ENCODE results near the gene MKX.

Gene MKX

DNA sequence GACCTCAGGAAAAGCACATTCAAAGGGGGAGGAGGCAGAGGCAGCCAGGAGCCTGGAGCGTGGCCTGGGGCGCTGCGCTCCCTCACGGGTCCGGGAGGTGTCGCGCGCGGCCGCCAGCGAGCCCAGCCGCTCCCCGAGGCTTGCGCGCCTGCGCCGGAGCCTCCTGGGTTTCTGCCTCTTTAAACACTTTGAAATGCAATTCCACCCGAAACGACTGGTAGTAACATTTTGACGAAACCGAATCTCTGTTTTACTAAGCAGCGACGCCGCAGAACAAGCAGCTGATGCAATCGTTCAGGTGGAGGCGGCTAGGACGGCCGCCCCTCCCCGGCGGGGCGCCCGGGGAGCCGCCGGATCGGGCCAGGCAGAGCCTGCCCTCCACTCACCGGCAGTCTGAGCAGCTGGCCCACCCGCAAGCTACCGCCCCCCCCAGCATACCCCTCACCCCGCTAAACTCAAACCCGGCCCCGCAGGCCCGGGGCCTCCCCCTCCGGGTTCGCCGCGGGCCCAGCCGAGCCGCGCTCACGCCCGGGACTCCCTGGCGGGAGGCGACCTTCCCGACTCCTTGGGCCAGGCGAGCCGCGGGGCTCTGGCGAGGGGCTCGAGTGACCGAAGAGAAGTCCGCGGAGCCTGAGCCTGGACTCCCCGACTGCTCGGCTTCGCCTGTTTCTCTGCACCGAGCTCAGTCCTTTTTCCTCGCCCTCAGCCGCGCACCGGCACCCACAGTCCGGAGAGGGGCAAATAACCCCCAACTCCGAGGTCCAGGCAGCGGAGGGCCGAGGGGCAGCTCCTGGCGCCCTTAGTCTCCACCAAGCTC, 3.2 kb downstream of the MKX start:
- TF ChIP-seq, protein P1, sequence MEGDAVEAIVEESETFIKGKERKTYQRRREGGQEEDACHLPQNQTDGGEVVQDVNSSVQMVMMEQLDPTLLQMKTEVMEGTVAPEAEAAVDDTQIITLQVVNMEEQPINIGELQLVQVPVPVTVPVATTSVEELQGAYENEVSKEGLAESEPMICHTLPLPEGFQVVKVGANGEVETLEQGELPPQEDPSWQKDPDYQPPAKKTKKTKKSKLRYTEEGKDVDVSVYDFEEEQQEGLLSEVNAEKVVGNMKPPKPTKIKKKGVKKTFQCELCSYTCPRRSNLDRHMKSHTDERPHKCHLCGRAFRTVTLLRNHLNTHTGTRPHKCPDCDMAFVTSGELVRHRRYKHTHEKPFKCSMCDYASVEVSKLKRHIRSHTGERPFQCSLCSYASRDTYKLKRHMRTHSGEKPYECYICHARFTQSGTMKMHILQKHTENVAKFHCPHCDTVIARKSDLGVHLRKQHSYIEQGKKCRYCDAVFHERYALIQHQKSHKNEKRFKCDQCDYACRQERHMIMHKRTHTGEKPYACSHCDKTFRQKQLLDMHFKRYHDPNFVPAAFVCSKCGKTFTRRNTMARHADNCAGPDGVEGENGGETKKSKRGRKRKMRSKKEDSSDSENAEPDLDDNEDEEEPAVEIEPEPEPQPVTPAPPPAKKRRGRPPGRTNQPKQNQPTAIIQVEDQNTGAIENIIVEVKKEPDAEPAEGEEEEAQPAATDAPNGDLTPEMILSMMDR (conservative IDR thresholded peaks at IDR 0.05; ENCODE audit: low read length) = peak; percentile 57
- peak overlapping the region; percentile 80 for H3K4me3 ChIP-seq (ENCODE audit: low read length)
- peak; percentile 96 for DNase-seq (ENCODE audit: low read depth)

DNA sequence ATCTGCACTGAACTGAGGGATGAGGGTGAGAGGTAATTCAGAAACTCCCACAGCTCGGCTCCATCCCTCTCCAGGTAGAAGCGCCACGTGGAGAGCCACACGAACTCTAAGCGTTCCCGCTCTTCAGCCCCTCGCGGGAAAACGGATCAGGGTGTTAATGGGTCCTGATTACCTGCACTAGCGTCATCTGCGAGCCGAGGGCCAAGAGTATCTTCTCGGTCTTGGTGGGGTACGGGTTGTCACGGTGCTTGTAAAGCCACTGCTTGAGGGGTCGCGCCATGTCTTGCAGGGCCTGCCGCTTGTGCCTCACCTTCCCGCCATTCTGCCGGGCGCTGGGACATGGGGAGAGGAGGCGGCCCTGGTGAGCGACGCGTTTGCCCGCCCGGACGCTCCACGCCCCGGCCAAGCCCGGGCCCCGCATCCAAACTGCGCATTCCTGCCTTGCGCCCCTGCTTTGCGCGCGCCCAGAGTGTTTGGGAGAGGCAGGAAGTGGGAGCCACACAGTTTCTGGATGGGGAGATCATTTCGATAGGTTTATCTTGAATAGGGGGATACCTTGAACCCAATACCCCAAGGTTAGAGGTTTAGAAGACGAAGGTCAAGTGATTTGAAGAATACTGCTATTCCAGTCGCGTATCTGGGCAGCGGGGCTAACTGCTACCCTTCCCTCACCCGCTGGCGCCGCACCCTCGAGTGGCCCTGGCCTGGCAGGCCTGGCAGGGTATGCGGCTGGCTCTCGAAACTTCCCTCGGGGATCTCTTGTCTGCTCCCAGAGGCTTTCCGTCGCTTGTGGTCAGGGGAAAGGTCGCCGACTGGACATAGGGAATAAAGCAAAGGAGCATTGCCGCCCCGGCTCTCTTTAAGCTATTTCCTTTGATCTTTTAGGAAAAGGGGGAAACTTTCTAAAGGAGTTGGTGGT, 4.2 kb downstream of the MKX start:
- peak overlapping the region; percentile 55 for H3K4me3 ChIP-seq (ENCODE audit: low read length)
- DNase-seq (ENCODE audit: low read depth) = no peak
- TF ChIP-seq, protein P1 (conservative IDR thresholded peaks at IDR 0.05; ENCODE audit: low read length) = no peak

DNA sequence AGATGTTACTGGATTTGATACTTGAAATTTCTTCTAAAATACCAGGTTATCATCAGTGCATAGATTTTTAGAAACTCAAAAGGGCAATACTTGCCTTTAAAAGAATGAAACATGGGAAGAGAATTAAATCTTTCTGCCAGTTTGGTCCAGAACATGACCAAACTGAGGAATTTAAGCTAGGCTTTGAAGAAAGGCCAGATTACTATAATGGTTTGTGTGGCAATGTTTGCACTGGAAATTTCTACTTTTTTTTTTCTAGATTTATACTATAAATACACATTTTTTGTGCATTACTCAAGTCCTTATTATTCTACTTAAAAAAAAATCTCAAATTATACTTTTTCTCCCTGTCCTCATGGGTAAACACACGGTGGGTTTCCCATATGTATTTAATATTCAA, 9.2 kb downstream of the MKX start:
- TF ChIP-seq, protein P1 (conservative IDR thresholded peaks at IDR 0.05; ENCODE audit: low read length) = no peak
- DNase-seq (ENCODE audit: low read depth) = peak; percentile 83
- no peak overlapping the region for H3K4me3 ChIP-seq (ENCODE audit: low read length)

DNA sequence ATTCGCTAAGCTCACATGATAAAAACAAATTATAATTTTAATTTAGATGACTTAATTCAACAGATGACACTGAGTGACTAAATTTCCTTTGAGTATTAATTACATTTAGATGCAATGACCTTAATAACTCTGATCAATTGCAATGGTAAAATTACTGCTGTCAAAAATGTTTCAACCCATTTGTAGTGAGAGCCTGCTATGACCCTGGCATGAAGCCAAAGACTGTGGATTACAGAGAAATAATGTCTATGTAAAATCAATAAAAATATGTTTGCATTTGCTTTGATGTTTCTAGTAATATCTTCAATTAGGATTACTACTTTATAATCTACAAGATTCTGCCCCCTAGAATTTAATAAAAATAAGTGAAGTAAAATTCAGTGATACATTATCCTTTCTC, 15.6 kb downstream of the MKX start:
- TF ChIP-seq, protein P1 (conservative IDR thresholded peaks at IDR 0.05; ENCODE audit: low read length) = no peak
- DNase-seq (ENCODE audit: low read depth) = no peak

DNA sequence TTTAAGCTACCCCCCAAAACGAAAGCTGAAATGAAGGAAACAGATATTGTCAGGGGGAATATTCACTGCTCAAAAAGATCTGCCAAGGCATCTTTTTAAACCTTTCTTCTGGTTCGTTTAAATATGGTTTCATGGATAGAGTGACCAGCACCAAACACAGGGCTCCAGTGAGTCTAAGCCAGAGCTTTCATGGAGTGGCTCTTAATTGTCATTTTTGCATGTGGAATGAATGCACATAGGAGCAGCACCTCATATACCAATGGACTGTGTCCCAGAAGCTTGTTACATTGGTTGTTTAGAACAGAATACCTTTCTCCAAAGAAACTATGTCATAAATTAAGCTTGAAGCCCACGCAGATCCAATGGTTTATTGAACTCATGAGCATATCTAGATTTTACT, 17.3 kb downstream of the MKX start:
- TF ChIP-seq, protein P1 (conservative IDR thresholded peaks at IDR 0.05; ENCODE audit: low read length) = no peak
- H3K4me3 ChIP-seq (ENCODE audit: low read length) = no peak overlapping the region
- no peak for DNase-seq (ENCODE audit: low read depth)

More for the DNA sequence above, 15.6 kb downstream of the MKX start:
- no peak overlapping the region for H3K4me3 ChIP-seq (ENCODE audit: low read length)

DNA sequence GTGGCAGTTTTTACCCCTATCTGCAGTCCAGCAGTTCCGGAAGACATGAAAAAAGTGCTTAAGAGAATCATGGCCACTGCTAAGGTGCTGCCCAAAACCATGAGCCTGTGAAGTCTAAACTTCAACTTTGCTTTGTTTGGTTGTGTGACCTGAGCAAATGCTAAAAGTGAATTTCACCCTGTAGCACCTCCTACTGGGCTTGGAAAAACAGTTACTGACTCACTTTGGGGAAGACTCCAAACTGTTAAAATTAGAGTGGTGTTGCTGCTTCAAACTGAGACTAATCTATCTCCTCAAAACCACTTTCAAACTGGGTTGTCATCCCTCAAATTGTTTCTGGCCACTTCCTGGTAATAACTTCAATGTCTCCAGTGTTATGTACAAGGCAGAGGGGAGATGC, 21.3 kb downstream of the MKX start:
- no peak overlapping the region for H3K4me3 ChIP-seq (ENCODE audit: low read length)
- DNase-seq (ENCODE audit: low read depth) = peak; percentile 60
- TF ChIP-seq, protein P1 (conservative IDR thresholded peaks at IDR 0.05; ENCODE audit: low read length) = peak; percentile 50

Data from AG10803 (cell line).